ENCODE results near the gene SLC25A23. TPM values are rescaled to one million over a fixed set of nuclear protein-coding genes. Genes with fewer than 3 reads are reported as not detected.
A peak's percentile ranks its signal among the peaks of the same experiment; 100 is the strongest.

The SLC25A23 gene
- total RNA-seq, 1 donor = 22.8 TPM

- no peak for DNase-seq (ENCODE audit: insufficient read length, low spot score, missing footprints)
- Histone ChIP-seq H3K4me3 (ENCODE audit: insufficient read depth, low read length) (no peak overlapping the region), H3K9me3 (ENCODE audit: low read depth, low read length) (peaks cover 2% of the 10 kb centered on the region), H4K20me1 (ENCODE audit: insufficient read depth, low read length) (no peaks in the 10 kb centered on the region), H3K27me3 (ENCODE audit: insufficient read depth, low read length) (no peaks in the 10 kb centered on the region), H3K4me2 (ENCODE audit: insufficient read depth, low read length) (no peak overlapping the region), H3K27ac (ENCODE audit: low read depth, low read length) (no peak overlapping the region), H3K36me3 (ENCODE audit: insufficient read depth, low read length) (peaks cover 2% of the 10 kb centered on the region), H3K79me2 (ENCODE audit: insufficient read depth, low read length) (no peaks in the 10 kb centered on the region), H2AFZ (ENCODE audit: low read length) (no peak overlapping the region), H3K4me1 (ENCODE audit: insufficient read depth, low read length) (no peaks in the 10 kb centered on the region)
- TF ChIP-seq, protein P1, sequence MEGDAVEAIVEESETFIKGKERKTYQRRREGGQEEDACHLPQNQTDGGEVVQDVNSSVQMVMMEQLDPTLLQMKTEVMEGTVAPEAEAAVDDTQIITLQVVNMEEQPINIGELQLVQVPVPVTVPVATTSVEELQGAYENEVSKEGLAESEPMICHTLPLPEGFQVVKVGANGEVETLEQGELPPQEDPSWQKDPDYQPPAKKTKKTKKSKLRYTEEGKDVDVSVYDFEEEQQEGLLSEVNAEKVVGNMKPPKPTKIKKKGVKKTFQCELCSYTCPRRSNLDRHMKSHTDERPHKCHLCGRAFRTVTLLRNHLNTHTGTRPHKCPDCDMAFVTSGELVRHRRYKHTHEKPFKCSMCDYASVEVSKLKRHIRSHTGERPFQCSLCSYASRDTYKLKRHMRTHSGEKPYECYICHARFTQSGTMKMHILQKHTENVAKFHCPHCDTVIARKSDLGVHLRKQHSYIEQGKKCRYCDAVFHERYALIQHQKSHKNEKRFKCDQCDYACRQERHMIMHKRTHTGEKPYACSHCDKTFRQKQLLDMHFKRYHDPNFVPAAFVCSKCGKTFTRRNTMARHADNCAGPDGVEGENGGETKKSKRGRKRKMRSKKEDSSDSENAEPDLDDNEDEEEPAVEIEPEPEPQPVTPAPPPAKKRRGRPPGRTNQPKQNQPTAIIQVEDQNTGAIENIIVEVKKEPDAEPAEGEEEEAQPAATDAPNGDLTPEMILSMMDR (IDR thresholded peaks at IDR 0.05; ENCODE audit: extremely low read depth, low read depth, low read length) = no peak
Observed at GRCh38 chr19:6452223-6452614, 7.4 kb downstream of the SLC25A23 start.

GRCh38 chr19:6451583-6452222 lies 7.9 kb downstream of the SLC25A23 start:
- Histone ChIP-seq H3K4me1 (ENCODE audit: insufficient read depth, low read length) (no peaks in the 10 kb centered on the region), H3K9me3 (ENCODE audit: low read depth, low read length) (peaks cover 2% of the 10 kb centered on the region)

GRCh38 chr19:6450166-6450565 lies 9.4 kb downstream of the SLC25A23 start:
- H3K27ac ChIP-seq (ENCODE audit: low read depth, low read length) = no peak overlapping the region
- H3K36me3 ChIP-seq (ENCODE audit: insufficient read depth, low read length) = peaks cover 2% of the 10 kb centered on the region
- no peaks in the 10 kb centered on the region for H4K20me1 ChIP-seq (ENCODE audit: insufficient read depth, low read length)
- H3K4me2 ChIP-seq (ENCODE audit: insufficient read depth, low read length) = no peak overlapping the region
- H3K9me3 ChIP-seq (ENCODE audit: low read depth, low read length) = peaks cover 2% of the 10 kb centered on the region
- no peaks in the 10 kb centered on the region for H3K27me3 ChIP-seq (ENCODE audit: insufficient read depth, low read length)
- TF ChIP-seq, protein P1 (IDR thresholded peaks at IDR 0.05; ENCODE audit: extremely low read depth, low read depth, low read length) = no peak
- H3K4me1 ChIP-seq (ENCODE audit: insufficient read depth, low read length) = no peaks in the 10 kb centered on the region
- no peak overlapping the region for H2AFZ ChIP-seq (ENCODE audit: low read length)
- peak; percentile 36 for DNase-seq (ENCODE audit: insufficient read length, low spot score, missing footprints)
- no peak overlapping the region for H3K4me3 ChIP-seq (ENCODE audit: insufficient read depth, low read length)
- no peaks in the 10 kb centered on the region for H3K79me2 ChIP-seq (ENCODE audit: insufficient read depth, low read length)

More at GRCh38 chr19:6451583-6452222, 7.9 kb downstream of the SLC25A23 start:
- DNase-seq (ENCODE audit: insufficient read length, low spot score, missing footprints) = peak; percentile 46
- H3K36me3 ChIP-seq (ENCODE audit: insufficient read depth, low read length) = peaks cover 2% of the 10 kb centered on the region
- H4K20me1 ChIP-seq (ENCODE audit: insufficient read depth, low read length) = no peaks in the 10 kb centered on the region
- TF ChIP-seq, protein P1 (IDR thresholded peaks at IDR 0.05; ENCODE audit: extremely low read depth, low read depth, low read length) = no peak
- H2AFZ ChIP-seq (ENCODE audit: low read length) = no peak overlapping the region
- no peak overlapping the region for H3K4me2 ChIP-seq (ENCODE audit: insufficient read depth, low read length)
- H3K27me3 ChIP-seq (ENCODE audit: insufficient read depth, low read length) = no peaks in the 10 kb centered on the region
- H3K79me2 ChIP-seq (ENCODE audit: insufficient read depth, low read length) = no peaks in the 10 kb centered on the region
- no peak overlapping the region for H3K4me3 ChIP-seq (ENCODE audit: insufficient read depth, low read length)
- H3K27ac ChIP-seq (ENCODE audit: low read depth, low read length) = no peak overlapping the region

- DNase-seq (ENCODE audit: insufficient read length, low spot score, missing footprints) = peak; percentile 51
- Histone ChIP-seq H3K27ac (ENCODE audit: low read depth, low read length) (no peak overlapping the region), H4K20me1 (ENCODE audit: insufficient read depth, low read length) (no peaks in the 10 kb centered on the region), H3K36me3 (ENCODE audit: insufficient read depth, low read length) (no peaks in the 10 kb centered on the region), H3K9me3 (ENCODE audit: low read depth, low read length) (no peaks in the 10 kb centered on the region), H3K4me2 (ENCODE audit: insufficient read depth, low read length) (no peak overlapping the region), H3K27me3 (ENCODE audit: insufficient read depth, low read length) (no peaks in the 10 kb centered on the region), H3K4me1 (ENCODE audit: insufficient read depth, low read length) (no peaks in the 10 kb centered on the region), H3K4me3 (ENCODE audit: insufficient read depth, low read length) (no peak overlapping the region), H3K79me2 (ENCODE audit: insufficient read depth, low read length) (no peaks in the 10 kb centered on the region), H2AFZ (ENCODE audit: low read length) (no peak overlapping the region)
- TF ChIP-seq, protein P1 (IDR thresholded peaks at IDR 0.05; ENCODE audit: extremely low read depth, low read depth, low read length) = no peak
Observed at GRCh38 chr19:6448045-6448444, 11.5 kb downstream of the SLC25A23 start.

Data from osteoblast (primary cell).